H1 (cell line): ENCODE measurements around the gene SLC26A4. TPM values are rescaled to one million over a fixed set of nuclear protein-coding genes. Genes with fewer than 3 reads are reported as not detected.

Experiments used
- CTCF ChIA-PET: fragments of 300-600 bp; sonication (Branson Sonifier 250); formaldehyde crosslinking; loops from one replicate; lab custom pipeline; 2021; ENCODE audit not compliant: partially characterized antibody; lab: Charles Lee
- POLR2A ChIA-PET: fragments of 300-600 bp; sonication (Branson Sonifier 250); formaldehyde crosslinking; loops from one replicate; lab custom pipeline; 2021; ENCODE audit warnings: inconsistent platforms; ENCODE audit not compliant: partially characterized antibody; lab: Charles Lee
- DNase-seq, 2 experiments: peaks; one replicate each; pipeline versions ENCODE4 v3.0.0 to v3.0.0-alpha.2; 2010 to 2022; ENCODE audit warnings: low spot score in 2 of 2, low read depth in 1 of 2, mixed read lengths in 1 of 2
- FAIRE-seq: peaks from 2 replicates; lab custom pipeline; 2011; peaks lifted over from hg19 to GRCh38; lab: Jason Lieb, UNC
- H2AFZ ChIP-seq: 2 replicates; pipeline ENCODE4 v1.8.1; 2012; ENCODE audit warnings: low read length, inconsistent platforms
- H2AK5ac ChIP-seq: 2 replicates; pipeline ENCODE4 v1.6.1; 2013; ENCODE audit warnings: low read depth, low read length
- H2BK120ac ChIP-seq: replicated peaks from 2 replicates; pipeline ENCODE3; 2013; ENCODE audit warnings: low read depth, low read length, inconsistent platforms
- H2BK12ac ChIP-seq: 2 replicates; pipeline ENCODE4 v1.6.1; 2013; ENCODE audit warnings: low read depth, low read length
- H2BK15ac ChIP-seq: 2 replicates; pipeline ENCODE4 v1.6.1; 2013; ENCODE audit warnings: low read length
- H2BK20ac ChIP-seq: 2 replicates; pipeline ENCODE4 v1.6.1; 2013; ENCODE audit warnings: low read length
- H2BK5ac ChIP-seq: 2 replicates; pipeline ENCODE4 v1.6.1; 2013; ENCODE audit warnings: low read depth, low read length
- H3K14ac ChIP-seq: 2 replicates; pipeline ENCODE4 v1.6.1; 2013; ENCODE audit warnings: inconsistent platforms; ENCODE audit not compliant: insufficient read length
- H3K18ac ChIP-seq: 2 replicates; pipeline ENCODE4 v1.6.1; 2013; ENCODE audit warnings: low read length; ENCODE audit errors: extremely low read depth
- H3K23ac ChIP-seq: 2 replicates; pipeline ENCODE4 v1.6.1; 2013; ENCODE audit warnings: inconsistent platforms; ENCODE audit not compliant: insufficient read length
- H3K23me2 ChIP-seq: 2 replicates; pipeline ENCODE4 v1.6.1; 2013; ENCODE audit warnings: low read depth, low read length
- H3K27ac ChIP-seq: 2 replicates; pipeline ENCODE4 v1.6.1; 2011; ENCODE audit warnings: low read depth, low read length, inconsistent platforms
- H3K27me3 ChIP-seq, 4 experiments: replicated peaks in 1 of 4; 1 replicate in 1 of 4; 2 replicates in 3 of 4; pipeline versions ENCODE4 v1.6.1 to v1.8.1; 2011 to 2013; ENCODE audit warnings: low read length in 3 of 4, mild to moderate bottlenecking in 3 of 4, inconsistent platforms in 2 of 4, mixed read lengths in 2 of 4, moderate library complexity in 1 of 4; ENCODE audit not compliant: control insufficient read depth in 3 of 4, insufficient read depth in 3 of 4; ENCODE audit errors: extremely low read depth in 1 of 4
- H3K36me3 ChIP-seq, 4 experiments: 2 replicates each; pipeline versions ENCODE4 v1.6.1 to v1.8.1; 2011 to 2013; ENCODE audit warnings: mild to moderate bottlenecking in 4 of 4, low read length in 3 of 4, moderate library complexity in 2 of 4, control low read depth in 1 of 4, inconsistent platforms in 1 of 4; ENCODE audit not compliant: insufficient read depth in 4 of 4, control insufficient read depth in 2 of 4
- H3K4ac ChIP-seq: replicated peaks from 2 replicates; pipeline ENCODE3; 2013; ENCODE audit warnings: low read length, low read depth, mixed read lengths, inconsistent platforms; ENCODE audit not compliant: insufficient read length
- H3K4me1 ChIP-seq, 4 experiments: replicated peaks in 1 of 4; 1 replicate in 1 of 4; 2 replicates in 3 of 4; pipeline versions ENCODE4 v1.6.1 to v1.8.1; 2011 to 2013; ENCODE audit warnings: low read length in 3 of 4, inconsistent platforms in 2 of 4, mixed read lengths in 1 of 4; ENCODE audit not compliant: insufficient read depth in 4 of 4, control insufficient read depth in 3 of 4
- H3K4me2 ChIP-seq, 2 experiments: 2 replicates each; pipeline versions ENCODE4 v1.6.1 to v1.8.1; 2011 to 2013; ENCODE audit warnings: low read depth in 2 of 2, low read length in 2 of 2, control low read depth in 1 of 2, inconsistent platforms in 1 of 2, mild to moderate bottlenecking in 1 of 2; ENCODE audit not compliant: insufficient read depth in 1 of 2
- H3K4me3 ChIP-seq, 4 experiments: fragments of 200-600, 300-600 bp in 1 of 4; sonication (generic), shearing (Covaris generic), sonication (Bioruptor Twin) in 1 of 4; 2 replicates each; pipeline versions ENCODE4 v1.5.1 to v1.8.1; 2011 to 2016; ENCODE audit warnings: low read length in 4 of 4, low read depth in 3 of 4, control low read depth in 2 of 4, inconsistent platforms in 2 of 4, mild to moderate bottlenecking in 2 of 4, mixed read lengths in 1 of 4, moderate library complexity in 1 of 4; ENCODE audit not compliant: insufficient read depth in 2 of 4; ENCODE audit errors: extremely low read depth in 1 of 4
- H3K56ac ChIP-seq: replicated peaks from 2 replicates; pipeline ENCODE3; 2013; ENCODE audit warnings: low read depth, mild to moderate bottlenecking, mixed read lengths, low read length, inconsistent platforms; ENCODE audit not compliant: insufficient read length
- H3K79me1 ChIP-seq: 2 replicates; pipeline ENCODE4 v1.6.1; 2013; ENCODE audit warnings: low read depth, low read length, control low read depth
- H3K79me2 ChIP-seq, 2 experiments: 2 replicates each; pipeline versions ENCODE4 v1.6.1 to v1.8.1; 2012 to 2013; ENCODE audit warnings: low read length in 2 of 2, mild to moderate bottlenecking in 2 of 2, inconsistent platforms in 1 of 2; ENCODE audit not compliant: insufficient read depth in 2 of 2, control insufficient read depth in 1 of 2
- H3K9ac ChIP-seq, 4 experiments: replicated peaks in 1 of 4; 1 replicate in 1 of 4; 2 replicates in 3 of 4; pipeline versions ENCODE4 v1.6.1 to v1.8.1; 2011 to 2013; ENCODE audit warnings: low read depth in 3 of 4, low read length in 3 of 4, control low read depth in 2 of 4, mild to moderate bottlenecking in 2 of 4, moderate library complexity in 2 of 4, inconsistent platforms in 1 of 4; ENCODE audit errors: extremely low read depth in 1 of 4
- H3K9me3 ChIP-seq, 2 experiments: 2 replicates each; pipeline versions ENCODE4 v1.6.1 to v1.8.1; 2012 to 2013; ENCODE audit warnings: mild to moderate bottlenecking in 2 of 2, moderate library complexity in 2 of 2, control low read depth in 1 of 2, inconsistent platforms in 1 of 2, low read depth in 1 of 2, low read length in 1 of 2, mixed read lengths in 1 of 2; ENCODE audit not compliant: insufficient read depth in 2 of 2
- H4K20me1 ChIP-seq, 2 experiments: replicated peaks in 1 of 2; 2 replicates each; pipeline versions ENCODE3 to v1.8.1; 2011 to 2013; ENCODE audit warnings: inconsistent platforms in 2 of 2, low read length in 2 of 2, mild to moderate bottlenecking in 1 of 2; ENCODE audit not compliant: insufficient read depth in 2 of 2, control insufficient read depth in 1 of 2
- H4K5ac ChIP-seq: 2 replicates; pipeline ENCODE4 v1.6.1; 2013; ENCODE audit warnings: low read length, low read depth, mixed read lengths, inconsistent platforms; ENCODE audit not compliant: insufficient read length
- H4K8ac ChIP-seq: 2 replicates; pipeline ENCODE4 v1.8.0; 2013; ENCODE audit warnings: mild to moderate bottlenecking, moderate library complexity, low read length, inconsistent platforms; ENCODE audit not compliant: insufficient read depth; ENCODE audit errors: extremely low read depth
- H4K91ac ChIP-seq: replicated peaks from 2 replicates; pipeline ENCODE3; 2013; ENCODE audit warnings: low read length, mixed read lengths, inconsistent platforms; ENCODE audit not compliant: insufficient read length
- ASH2L ChIP-seq: fragments of 200-600, 300-600 bp; sonication (generic); IDR thresholded peaks from one replicate; pipeline ENCODE4 v1.7.1; 2017; ENCODE audit warnings: low read length
- BRCA1 ChIP-seq: IDR thresholded peaks from 2 replicates; pipeline ENCODE4 v1.6.1; 2012; ENCODE audit warnings: low read depth, low read length, improper control_type of control experiment
- CBX5 ChIP-seq: fragments of 300-800, 300-1000 bp; sonication (generic); IDR thresholded peaks from 2 replicates; pipeline ENCODE4 v1.7.1; 2016; ENCODE audit warnings: antibody characterized with exemption, low read length, low read depth
- CTBP2 ChIP-seq: IDR thresholded peaks from 2 replicates; pipeline ENCODE4 v1.7.0; 2011; ENCODE audit warnings: borderline replicate concordance, mild to moderate bottlenecking, moderate library complexity, mixed read lengths, low read length; ENCODE audit not compliant: insufficient read depth, insufficient read length
- POLR2A ChIP-seq, 2 experiments: IDR thresholded peaks; 1 replicate in 1 of 2; 2 replicates in 1 of 2; pipeline ENCODE4 v1.6.1; 2011; ENCODE audit warnings: low read depth in 2 of 2, low read length in 2 of 2, mild to moderate bottlenecking in 2 of 2; ENCODE audit errors: control extremely low read depth in 1 of 2
- POLR2AphosphoS5 ChIP-seq: IDR thresholded peaks from 2 replicates; pipeline ENCODE4 v1.6.1; 2011; ENCODE audit warnings: low read depth, low read length
- RBBP5 ChIP-seq: IDR thresholded peaks from 2 replicates; pipeline ENCODE4 v1.7.1; 2012; ENCODE audit warnings: low read depth, mild to moderate bottlenecking, inconsistent platforms, low read length, moderate library complexity, borderline replicate concordance
- RNF2 ChIP-seq: fragments of 200-900, 300-1000 bp; sonication (generic); IDR thresholded peaks from 2 replicates; pipeline ENCODE4 v1.7.1; 2016; ENCODE audit warnings: borderline replicate concordance, low read depth, mild to moderate bottlenecking, antibody characterized with exemption, low read length; ENCODE audit not compliant: poor library complexity, severe bottlenecking; ENCODE audit errors: missing control alignments
- SIX5 ChIP-seq: IDR thresholded peaks from 2 replicates; pipeline ENCODE4 v1.6.1; 2011; ENCODE audit warnings: mild to moderate bottlenecking, low read depth, low read length
- TCF12 ChIP-seq: IDR thresholded peaks from 2 replicates; pipeline ENCODE4 v1.6.1; 2011; ENCODE audit warnings: low read depth, mild to moderate bottlenecking, low read length
- WGBS, 2 experiments: shearing (Covaris generic) in 1 of 2; methylation state at CpG; one replicate each; pipeline versions ENCODE4 v1.1.6 to v1.1.7; 2013 to 2015; ENCODE audit warnings: low lambda C conversion rate in 2 of 2, mixed read lengths in 2 of 2, inconsistent platforms in 1 of 2, low coverage in 1 of 2, missing lambda C conversion rate in 1 of 2; ENCODE audit not compliant: insufficient replicate concordance in 2 of 2, insufficient coverage in 1 of 2, insufficient read length in 1 of 2; ENCODE audit errors: extremely low coverage in 1 of 2, missing lambda C conversion rate in 1 of 2; 5-methylcytosine and 5-hydroxymethylcytosine counted together
- polyA plus RNA-seq, 7 experiments: library from polyadenylated mRNA; depleted of rRNA in 3 of 7; stranded (reverse) in 5 of 7; unstranded in 2 of 7; fragments of >200 nt in 5 of 7; fragments of 200-250 nt in 2 of 7; gene quantifications; 1 replicate in 5 of 7; 2 replicates in 1 of 7; 4 replicates in 1 of 7; pipeline versions ENCODE4 v1.2.1 to v1.2.3, GENCODE V29; 2011 to 2013; ENCODE audit warnings: missing spikeins in 2 of 7, mixed read lengths in 2 of 7
- total RNA-seq: library from RNA; stranded (reverse); fragmentation: NEBNext Ultra II Directional; extraction: Animal tissue kit (Norgen Biotek cat#: 25700); gene quantifications from 2 replicates; pipeline ENCODE4 v1.2.1, GENCODE V29; 2021

SLC26A4 gene
- total and polyA plus RNA-seq, 2 of the 8 experiments (the other 6 are each of a cell fraction or from before 2014, with no cell fraction given) = 0.11 to 0.35 TPM

DNA sequence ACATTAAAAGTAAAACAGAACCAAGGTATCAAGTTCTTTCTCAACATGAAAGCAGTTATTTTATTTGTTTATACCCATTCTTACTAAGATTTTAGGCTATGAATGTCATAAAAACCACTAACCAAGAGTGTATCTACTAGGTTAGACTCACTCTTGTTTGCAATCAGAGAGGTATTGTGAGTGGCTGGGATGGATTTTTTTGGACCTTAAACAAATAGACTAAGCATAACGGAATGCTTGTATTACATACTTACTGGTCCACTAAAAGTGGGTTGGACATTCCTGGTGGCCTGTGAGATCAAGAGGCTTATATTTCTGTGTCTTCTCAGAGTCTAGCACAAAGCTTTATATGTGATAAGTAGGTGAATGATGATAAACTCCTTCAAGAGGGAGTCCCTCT lies 50.7 kb downstream of the SLC26A4 start:
- H3K4me1 ChIP-seq = no peaks in the 10 kb centered on the region
- H3K27ac ChIP-seq = no peak overlapping the region
- no peaks in the 10 kb centered on the region for H3K23me2 ChIP-seq
- no peak overlapping the region for H2BK5ac ChIP-seq
- H2BK20ac ChIP-seq = no peak overlapping the region
- H3K79me1 ChIP-seq = no peaks in the 10 kb centered on the region
- no peak overlapping the region for H2BK120ac ChIP-seq
- DNase-seq = no peak
- H3K4ac ChIP-seq = no peak overlapping the region
- no peak overlapping the region for H3K14ac ChIP-seq
- WGBS, 2 experiments = 81% methylated on average over 1 of the region's 1 CpG; no CpG with 5 or more reads in 1 of the 2 experiments
- H3K18ac ChIP-seq = no peak overlapping the region
- H2BK12ac ChIP-seq = no peak overlapping the region
- H3K23ac ChIP-seq = no peak overlapping the region
- no peaks in the 10 kb centered on the region for H3K27me3 ChIP-seq
- no peak overlapping the region for H3K4me3 ChIP-seq
- no peak overlapping the region for H4K91ac ChIP-seq
- FAIRE-seq = no peak
- TF ChIP-seq POLR2A (IDR thresholded peaks at IDR 0.05; ENCODE audit: control extremely low read depth in 1 of 2, low read depth in 2 of 2, low read length in 2 of 2) = no peak
- no peak for TF ChIP-seq CTBP2
- TF ChIP-seq RBBP5 = no peak
- TF ChIP-seq SIX5 = no peak
- no peak for TF ChIP-seq RNF2
- TF ChIP-seq TCF12 = no peak
- TF ChIP-seq CBX5 = no peak
- TF ChIP-seq ASH2L = no peak
- no peak for TF ChIP-seq BRCA1
- no peak for TF ChIP-seq POLR2AphosphoS5
- no peak overlapping the region for H4K8ac ChIP-seq
- H4K5ac ChIP-seq = no peak overlapping the region
- ChIA-PET CTCF (interaction anchor here (0.7 to 1.5 kb wide), 3 partner anchors 13 to 50 kb away, joined by 3 to 4 read pairs (median 3); no protein-coding TSS in a partner anchor), POLR2A (no interaction called here)
- H3K4me2 ChIP-seq = no peak overlapping the region
- H2AK5ac ChIP-seq = no peak overlapping the region
- H3K9ac ChIP-seq = no peak overlapping the region
- no peak overlapping the region for H3K56ac ChIP-seq
- no peaks in the 10 kb centered on the region for H3K36me3 ChIP-seq
- H3K9me3 ChIP-seq = no peaks in the 10 kb centered on the region
- H2AFZ ChIP-seq = no peak overlapping the region
- H3K79me2 ChIP-seq = no peaks in the 10 kb centered on the region
- H4K20me1 ChIP-seq = no peaks in the 10 kb centered on the region
- no peak overlapping the region for H2BK15ac ChIP-seq
